ENCODE data around the gene DEAF1.

DNA sequence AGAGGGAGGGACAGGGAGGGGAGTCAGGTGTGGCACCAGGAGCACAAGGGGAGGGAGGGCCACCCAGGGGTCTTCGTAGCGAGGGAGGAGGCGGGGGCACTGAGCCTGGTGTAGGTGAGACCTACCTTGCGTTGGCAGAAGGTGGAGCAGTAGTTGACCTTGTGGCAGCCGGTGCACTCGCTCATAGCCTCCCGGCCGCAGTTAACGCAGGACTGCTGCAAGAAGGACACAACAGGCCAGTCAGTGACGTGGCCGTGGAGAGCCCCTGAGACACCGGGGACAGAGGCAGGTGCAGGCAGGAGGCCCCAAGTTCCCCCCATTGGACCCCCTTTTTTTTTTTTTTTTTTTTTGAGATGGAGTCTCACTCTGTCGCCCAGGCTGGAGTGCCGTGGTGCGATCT lies 41.2 kb downstream of the DEAF1 start:
- TF ChIP-seq, protein P1, sequence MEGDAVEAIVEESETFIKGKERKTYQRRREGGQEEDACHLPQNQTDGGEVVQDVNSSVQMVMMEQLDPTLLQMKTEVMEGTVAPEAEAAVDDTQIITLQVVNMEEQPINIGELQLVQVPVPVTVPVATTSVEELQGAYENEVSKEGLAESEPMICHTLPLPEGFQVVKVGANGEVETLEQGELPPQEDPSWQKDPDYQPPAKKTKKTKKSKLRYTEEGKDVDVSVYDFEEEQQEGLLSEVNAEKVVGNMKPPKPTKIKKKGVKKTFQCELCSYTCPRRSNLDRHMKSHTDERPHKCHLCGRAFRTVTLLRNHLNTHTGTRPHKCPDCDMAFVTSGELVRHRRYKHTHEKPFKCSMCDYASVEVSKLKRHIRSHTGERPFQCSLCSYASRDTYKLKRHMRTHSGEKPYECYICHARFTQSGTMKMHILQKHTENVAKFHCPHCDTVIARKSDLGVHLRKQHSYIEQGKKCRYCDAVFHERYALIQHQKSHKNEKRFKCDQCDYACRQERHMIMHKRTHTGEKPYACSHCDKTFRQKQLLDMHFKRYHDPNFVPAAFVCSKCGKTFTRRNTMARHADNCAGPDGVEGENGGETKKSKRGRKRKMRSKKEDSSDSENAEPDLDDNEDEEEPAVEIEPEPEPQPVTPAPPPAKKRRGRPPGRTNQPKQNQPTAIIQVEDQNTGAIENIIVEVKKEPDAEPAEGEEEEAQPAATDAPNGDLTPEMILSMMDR (IDR thresholded peaks at IDR 0.05) = no peak
- no peak for TF ChIP-seq POLR2A (IDR thresholded peaks at IDR 0.05)
